Activated T-cell treated with anti-CD3 and anti-CD28 coated beads for 48 hours (primary cell): ENCODE data around the gene PRRX2.

ENCODE experiments used
- DNase-seq: peaks from one replicate; pipeline ENCODE4 v3.0.0-alpha.2; 2020; ENCODE audit warnings: low read depth

Gene PRRX2

GRCh38 chr9:129679537-129679936 is 14.1 kb downstream of the PRRX2 start:
- no peak for DNase-seq

- no peak for DNase-seq
Measured at GRCh38 chr9:129681924-129682323, 16.5 kb downstream of the PRRX2 start.

- DNase-seq, result no peak
Measured at GRCh38 chr9:129682381-129682780, 16.9 kb downstream of the PRRX2 start.

GRCh38 chr9:129685220-129685932 is 19.9 kb downstream of the PRRX2 start:
- DNase-seq, result no peak

GRCh38 chr9:129685933-129686259 is 20.4 kb downstream of the PRRX2 start:
- DNase-seq, result no peak

- no peak for DNase-seq
Measured at GRCh38 chr9:129686736-129687135, 21.3 kb downstream of the PRRX2 start.

- DNase-seq, result no peak
Measured at GRCh38 chr9:129687391-129687790, 21.9 kb downstream of the PRRX2 start.

GRCh38 chr9:129688285-129689043 is 23.0 kb downstream of the PRRX2 start:
- no peak for DNase-seq

GRCh38 chr9:129692534-129692933 is 27.1 kb downstream of the PRRX2 start:
- DNase-seq, result no peak

GRCh38 chr9:129693741-129694140 is 28.3 kb downstream of the PRRX2 start:
- DNase-seq, result no peak

- no peak for DNase-seq
Measured at GRCh38 chr9:129694243-129694646, 28.8 kb downstream of the PRRX2 start.

- DNase-seq, result no peak
Measured at GRCh38 chr9:129695870-129696269, 30.4 kb downstream of the PRRX2 start.

GRCh38 chr9:129696944-129697655 is 31.7 kb downstream of the PRRX2 start:
- DNase-seq, result peak; percentile 35

GRCh38 chr9:129697656-129698253 is 32.3 kb downstream of the PRRX2 start:
- DNase-seq, result peak; percentile 62

- DNase-seq, result peak; percentile 20
Measured at GRCh38 chr9:129698254-129698757, 32.9 kb downstream of the PRRX2 start.

GRCh38 chr9:129701054-129701453 is 35.6 kb downstream of the PRRX2 start:
- DNase-seq, result no peak

- DNase-seq, result no peak
Measured at GRCh38 chr9:129701549-129701948, 36.1 kb downstream of the PRRX2 start.

GRCh38 chr9:129702589-129703520 is 37.4 kb downstream of the PRRX2 start:
- DNase-seq, result no peak

GRCh38 chr9:129703667-129704355 is 38.4 kb downstream of the PRRX2 start:
- no peak for DNase-seq

- no peak for DNase-seq
Measured at GRCh38 chr9:129704807-129705206, 39.4 kb downstream of the PRRX2 start.

GRCh38 chr9:129708793-129709192 is 43.3 kb downstream of the PRRX2 start:
- DNase-seq, result no peak
